Nephron progenitor cell (in vitro differentiated cells): Measurements from ENCODE around the gene RSPO1.

Source experiments
- DNase-seq: peaks from one replicate; pipeline ENCODE4 v3.0.0; 2021
- H3K27ac Mint-ChIP-seq: 2 replicates; pipeline ENCODE4 v1.8.0; 2021; ENCODE audit warnings: mild to moderate bottlenecking, moderate library complexity, mixed read lengths
- H3K27me3 Mint-ChIP-seq: 2 replicates; pipeline ENCODE4 v1.8.0; 2021; ENCODE audit warnings: mild to moderate bottlenecking, low read depth, mixed read lengths; ENCODE audit not compliant: poor library complexity
- H3K36me3 Mint-ChIP-seq: 2 replicates; pipeline ENCODE4 v1.8.0; 2021; ENCODE audit warnings: low read depth, mixed read lengths
- H3K4me1 Mint-ChIP-seq: 2 replicates; pipeline ENCODE4 v1.8.0; 2021; ENCODE audit warnings: mixed read lengths
- H3K4me3 Mint-ChIP-seq: 2 replicates; pipeline ENCODE4 v1.8.0; 2021; ENCODE audit warnings: mild to moderate bottlenecking, moderate library complexity, mixed read lengths
- H3K9me3 Mint-ChIP-seq: 2 replicates; pipeline ENCODE4 v1.8.0; 2021; ENCODE audit warnings: mild to moderate bottlenecking, moderate library complexity, mixed read lengths
- CTCF ChIP-seq: fragments of 200-600 bp; sonication (generic); IDR thresholded peaks from 2 replicates; pipeline ENCODE4 v1.5.0; 2021; ENCODE audit warnings: antibody characterized with exemption

The RSPO1 gene

GRCh38 chr1:37653906-37654305 lies 19.2 kb upstream of the RSPO1 start:
- DNase-seq = no peak
- H3K27ac Mint-ChIP-seq = no peak overlapping the region
- peaks cover 28% of the 10 kb centered on the region for H3K27me3 Mint-ChIP-seq
- no peaks in the 10 kb centered on the region for H3K36me3 Mint-ChIP-seq
- TF ChIP-seq CTCF = no peak
- no peak overlapping the region for H3K4me3 Mint-ChIP-seq
- no peaks in the 10 kb centered on the region for H3K9me3 Mint-ChIP-seq
- peaks cover 19% of the 10 kb centered on the region for H3K4me1 Mint-ChIP-seq

GRCh38 chr1:37652976-37653375 lies 18.3 kb upstream of the RSPO1 start:
- TF ChIP-seq CTCF = no peak
- Mint-ChIP-seq H3K27me3 (peaks cover 22% of the 10 kb centered on the region), H3K9me3 (no peaks in the 10 kb centered on the region), H3K4me1 (peaks cover 19% of the 10 kb centered on the region), H3K36me3 (no peaks in the 10 kb centered on the region), H3K4me3 (no peak overlapping the region), H3K27ac (no peak overlapping the region)
- DNase-seq = no peak

- TF ChIP-seq CTCF = no peak
- peaks cover 19% of the 10 kb centered on the region for H3K4me1 Mint-ChIP-seq
- peaks cover 26% of the 10 kb centered on the region for H3K27me3 Mint-ChIP-seq
- no peaks in the 10 kb centered on the region for H3K9me3 Mint-ChIP-seq
- no peaks in the 10 kb centered on the region for H3K36me3 Mint-ChIP-seq
- no peak overlapping the region for H3K4me3 Mint-ChIP-seq
- H3K27ac Mint-ChIP-seq = no peak overlapping the region
- DNase-seq = no peak
Measured at GRCh38 chr1:37651803-37652202, 17.1 kb upstream of the RSPO1 start.

GRCh38 chr1:37650721-37651120 lies 16.0 kb upstream of the RSPO1 start:
- Mint-ChIP-seq H3K27ac (no peak overlapping the region), H3K4me1 (peaks cover 11% of the 10 kb centered on the region), H3K36me3 (no peaks in the 10 kb centered on the region), H3K4me3 (no peak overlapping the region), H3K9me3 (no peaks in the 10 kb centered on the region), H3K27me3 (peaks cover 31% of the 10 kb centered on the region)
- DNase-seq = no peak
- TF ChIP-seq CTCF = no peak

GRCh38 chr1:37650173-37650572 lies 15.5 kb upstream of the RSPO1 start:
- no peak for DNase-seq
- H3K27ac Mint-ChIP-seq = no peak overlapping the region
- no peaks in the 10 kb centered on the region for H3K36me3 Mint-ChIP-seq
- TF ChIP-seq CTCF = no peak
- no peak overlapping the region for H3K4me3 Mint-ChIP-seq
- H3K27me3 Mint-ChIP-seq = peaks cover 35% of the 10 kb centered on the region
- no peaks in the 10 kb centered on the region for H3K9me3 Mint-ChIP-seq
- peaks cover 6% of the 10 kb centered on the region for H3K4me1 Mint-ChIP-seq

- Mint-ChIP-seq H3K4me1 (peaks cover 6% of the 10 kb centered on the region), H3K36me3 (no peaks in the 10 kb centered on the region), H3K27ac (no peak overlapping the region), H3K4me3 (no peak overlapping the region), H3K27me3 (peaks cover 25% of the 10 kb centered on the region), H3K9me3 (no peaks in the 10 kb centered on the region)
- DNase-seq = no peak
- TF ChIP-seq CTCF = no peak
Measured at GRCh38 chr1:37647281-37647680, 12.6 kb upstream of the RSPO1 start.
